H1 (cell line): ENCODE measurements around the gene ATP6V1C2. TPM values are rescaled to one million over a fixed set of nuclear protein-coding genes. Genes with fewer than 3 reads are reported as not detected.

Experiments used
- CTCF ChIA-PET: fragments of 300-600 bp; sonication (Branson Sonifier 250); formaldehyde crosslinking; loops from one replicate; lab custom pipeline; 2021; ENCODE audit not compliant: partially characterized antibody; lab: Charles Lee
- POLR2A ChIA-PET: fragments of 300-600 bp; sonication (Branson Sonifier 250); formaldehyde crosslinking; loops from one replicate; lab custom pipeline; 2021; ENCODE audit warnings: inconsistent platforms; ENCODE audit not compliant: partially characterized antibody; lab: Charles Lee
- DNase-seq, 2 experiments: peaks; one replicate each; pipeline versions ENCODE4 v3.0.0 to v3.0.0-alpha.2; 2010 to 2022; ENCODE audit warnings: low spot score in 2 of 2, low read depth in 1 of 2, mixed read lengths in 1 of 2
- FAIRE-seq: peaks from 2 replicates; lab custom pipeline; 2011; peaks lifted over from hg19 to GRCh38; lab: Jason Lieb, UNC
- H2AFZ ChIP-seq: 2 replicates; pipeline ENCODE4 v1.8.1; 2012; ENCODE audit warnings: low read length, inconsistent platforms
- H2AK5ac ChIP-seq: 2 replicates; pipeline ENCODE4 v1.6.1; 2013; ENCODE audit warnings: low read depth, low read length
- H2BK120ac ChIP-seq: replicated peaks from 2 replicates; pipeline ENCODE3; 2013; ENCODE audit warnings: low read depth, low read length, inconsistent platforms
- H2BK12ac ChIP-seq: 2 replicates; pipeline ENCODE4 v1.6.1; 2013; ENCODE audit warnings: low read depth, low read length
- H2BK15ac ChIP-seq: 2 replicates; pipeline ENCODE4 v1.6.1; 2013; ENCODE audit warnings: low read length
- H2BK20ac ChIP-seq: 2 replicates; pipeline ENCODE4 v1.6.1; 2013; ENCODE audit warnings: low read length
- H2BK5ac ChIP-seq: 2 replicates; pipeline ENCODE4 v1.6.1; 2013; ENCODE audit warnings: low read depth, low read length
- H3K14ac ChIP-seq: 2 replicates; pipeline ENCODE4 v1.6.1; 2013; ENCODE audit warnings: inconsistent platforms; ENCODE audit not compliant: insufficient read length
- H3K18ac ChIP-seq: 2 replicates; pipeline ENCODE4 v1.6.1; 2013; ENCODE audit warnings: low read length; ENCODE audit errors: extremely low read depth
- H3K23ac ChIP-seq: 2 replicates; pipeline ENCODE4 v1.6.1; 2013; ENCODE audit warnings: inconsistent platforms; ENCODE audit not compliant: insufficient read length
- H3K23me2 ChIP-seq: 2 replicates; pipeline ENCODE4 v1.6.1; 2013; ENCODE audit warnings: low read depth, low read length
- H3K27ac ChIP-seq: 2 replicates; pipeline ENCODE4 v1.6.1; 2011; ENCODE audit warnings: low read depth, low read length, inconsistent platforms
- H3K27me3 ChIP-seq, 4 experiments: replicated peaks in 1 of 4; 1 replicate in 1 of 4; 2 replicates in 3 of 4; pipeline versions ENCODE4 v1.6.1 to v1.8.1; 2011 to 2013; ENCODE audit warnings: low read length in 3 of 4, mild to moderate bottlenecking in 3 of 4, inconsistent platforms in 2 of 4, mixed read lengths in 2 of 4, moderate library complexity in 1 of 4; ENCODE audit not compliant: control insufficient read depth in 3 of 4, insufficient read depth in 3 of 4; ENCODE audit errors: extremely low read depth in 1 of 4
- H3K36me3 ChIP-seq, 4 experiments: 2 replicates each; pipeline versions ENCODE4 v1.6.1 to v1.8.1; 2011 to 2013; ENCODE audit warnings: mild to moderate bottlenecking in 4 of 4, low read length in 3 of 4, moderate library complexity in 2 of 4, control low read depth in 1 of 4, inconsistent platforms in 1 of 4; ENCODE audit not compliant: insufficient read depth in 4 of 4, control insufficient read depth in 2 of 4
- H3K4ac ChIP-seq: replicated peaks from 2 replicates; pipeline ENCODE3; 2013; ENCODE audit warnings: low read length, low read depth, mixed read lengths, inconsistent platforms; ENCODE audit not compliant: insufficient read length
- H3K4me1 ChIP-seq, 4 experiments: replicated peaks in 1 of 4; 1 replicate in 1 of 4; 2 replicates in 3 of 4; pipeline versions ENCODE4 v1.6.1 to v1.8.1; 2011 to 2013; ENCODE audit warnings: low read length in 3 of 4, inconsistent platforms in 2 of 4, mixed read lengths in 1 of 4; ENCODE audit not compliant: insufficient read depth in 4 of 4, control insufficient read depth in 3 of 4
- H3K4me2 ChIP-seq, 2 experiments: 2 replicates each; pipeline versions ENCODE4 v1.6.1 to v1.8.1; 2011 to 2013; ENCODE audit warnings: low read depth in 2 of 2, low read length in 2 of 2, control low read depth in 1 of 2, inconsistent platforms in 1 of 2, mild to moderate bottlenecking in 1 of 2; ENCODE audit not compliant: insufficient read depth in 1 of 2
- H3K4me3 ChIP-seq, 4 experiments: fragments of 200-600, 300-600 bp in 1 of 4; sonication (generic), shearing (Covaris generic), sonication (Bioruptor Twin) in 1 of 4; 2 replicates each; pipeline versions ENCODE4 v1.5.1 to v1.8.1; 2011 to 2016; ENCODE audit warnings: low read length in 4 of 4, low read depth in 3 of 4, control low read depth in 2 of 4, inconsistent platforms in 2 of 4, mild to moderate bottlenecking in 2 of 4, mixed read lengths in 1 of 4, moderate library complexity in 1 of 4; ENCODE audit not compliant: insufficient read depth in 2 of 4; ENCODE audit errors: extremely low read depth in 1 of 4
- H3K56ac ChIP-seq: replicated peaks from 2 replicates; pipeline ENCODE3; 2013; ENCODE audit warnings: low read depth, mild to moderate bottlenecking, mixed read lengths, low read length, inconsistent platforms; ENCODE audit not compliant: insufficient read length
- H3K79me1 ChIP-seq: 2 replicates; pipeline ENCODE4 v1.6.1; 2013; ENCODE audit warnings: low read depth, low read length, control low read depth
- H3K79me2 ChIP-seq, 2 experiments: 2 replicates each; pipeline versions ENCODE4 v1.6.1 to v1.8.1; 2012 to 2013; ENCODE audit warnings: low read length in 2 of 2, mild to moderate bottlenecking in 2 of 2, inconsistent platforms in 1 of 2; ENCODE audit not compliant: insufficient read depth in 2 of 2, control insufficient read depth in 1 of 2
- H3K9ac ChIP-seq, 4 experiments: replicated peaks in 1 of 4; 1 replicate in 1 of 4; 2 replicates in 3 of 4; pipeline versions ENCODE4 v1.6.1 to v1.8.1; 2011 to 2013; ENCODE audit warnings: low read depth in 3 of 4, low read length in 3 of 4, control low read depth in 2 of 4, mild to moderate bottlenecking in 2 of 4, moderate library complexity in 2 of 4, inconsistent platforms in 1 of 4; ENCODE audit errors: extremely low read depth in 1 of 4
- H3K9me3 ChIP-seq, 2 experiments: 2 replicates each; pipeline versions ENCODE4 v1.6.1 to v1.8.1; 2012 to 2013; ENCODE audit warnings: mild to moderate bottlenecking in 2 of 2, moderate library complexity in 2 of 2, control low read depth in 1 of 2, inconsistent platforms in 1 of 2, low read depth in 1 of 2, low read length in 1 of 2, mixed read lengths in 1 of 2; ENCODE audit not compliant: insufficient read depth in 2 of 2
- H4K20me1 ChIP-seq, 2 experiments: replicated peaks in 1 of 2; 2 replicates each; pipeline versions ENCODE3 to v1.8.1; 2011 to 2013; ENCODE audit warnings: inconsistent platforms in 2 of 2, low read length in 2 of 2, mild to moderate bottlenecking in 1 of 2; ENCODE audit not compliant: insufficient read depth in 2 of 2, control insufficient read depth in 1 of 2
- H4K5ac ChIP-seq: 2 replicates; pipeline ENCODE4 v1.6.1; 2013; ENCODE audit warnings: low read length, low read depth, mixed read lengths, inconsistent platforms; ENCODE audit not compliant: insufficient read length
- H4K8ac ChIP-seq: 2 replicates; pipeline ENCODE4 v1.8.0; 2013; ENCODE audit warnings: mild to moderate bottlenecking, moderate library complexity, low read length, inconsistent platforms; ENCODE audit not compliant: insufficient read depth; ENCODE audit errors: extremely low read depth
- H4K91ac ChIP-seq: replicated peaks from 2 replicates; pipeline ENCODE3; 2013; ENCODE audit warnings: low read length, mixed read lengths, inconsistent platforms; ENCODE audit not compliant: insufficient read length
- ASH2L ChIP-seq: fragments of 200-600, 300-600 bp; sonication (generic); IDR thresholded peaks from one replicate; pipeline ENCODE4 v1.7.1; 2017; ENCODE audit warnings: low read length
- BRCA1 ChIP-seq: IDR thresholded peaks from 2 replicates; pipeline ENCODE4 v1.6.1; 2012; ENCODE audit warnings: low read depth, low read length, improper control_type of control experiment
- GABPA ChIP-seq: IDR thresholded peaks from 2 replicates; pipeline ENCODE4 v1.6.1; 2011; ENCODE audit warnings: mild to moderate bottlenecking, low read length, moderate library complexity, borderline replicate concordance; ENCODE audit not compliant: insufficient read depth
- HDAC2 ChIP-seq, 2 experiments: fragments of 300-600 bp in 1 of 2; sonication (generic) in 1 of 2; IDR thresholded peaks; 2 replicates each; pipeline ENCODE4 v1.6.1; 2011 to 2012; ENCODE audit warnings: low read depth in 2 of 2, low read length in 2 of 2, mild to moderate bottlenecking in 2 of 2, moderate library complexity in 2 of 2, borderline replicate concordance in 1 of 2, inconsistent platforms in 1 of 2
- RFX5 ChIP-seq: IDR thresholded peaks from 2 replicates; pipeline ENCODE4 v1.6.1; 2011; ENCODE audit warnings: low read depth, low read length, improper control_type of control experiment, borderline replicate concordance
- WGBS, 2 experiments: shearing (Covaris generic) in 1 of 2; methylation state at CpG; one replicate each; pipeline versions ENCODE4 v1.1.6 to v1.1.7; 2013 to 2015; ENCODE audit warnings: low lambda C conversion rate in 2 of 2, mixed read lengths in 2 of 2, inconsistent platforms in 1 of 2, low coverage in 1 of 2, missing lambda C conversion rate in 1 of 2; ENCODE audit not compliant: insufficient replicate concordance in 2 of 2, insufficient coverage in 1 of 2, insufficient read length in 1 of 2; ENCODE audit errors: extremely low coverage in 1 of 2, missing lambda C conversion rate in 1 of 2; 5-methylcytosine and 5-hydroxymethylcytosine counted together
- long read RNA-seq, 2 experiments: library from RNA in 1 of 2; library from capped mRNA in 1 of 2; stranded (forward); transcript quantifications; one replicate each; pipeline ENCODE4 v2.0.0, GENCODE V29; 2021; ENCODE audit warnings: inconsistent platforms in 1 of 2
- polyA minus RNA-seq, 3 experiments: library from RNA; depleted of rRNA, polyadenylated mRNA; stranded (reverse); fragments of >200 nt; gene quantifications; 1 replicate in 2 of 3; 2 replicates in 1 of 3; pipeline ENCODE4 v1.2.3, GENCODE V29; 2011
- polyA plus RNA-seq, 7 experiments: library from polyadenylated mRNA; depleted of rRNA in 3 of 7; stranded (reverse) in 5 of 7; unstranded in 2 of 7; fragments of >200 nt in 5 of 7; fragments of 200-250 nt in 2 of 7; gene quantifications; 1 replicate in 5 of 7; 2 replicates in 1 of 7; 4 replicates in 1 of 7; pipeline versions ENCODE4 v1.2.1 to v1.2.3, GENCODE V29; 2011 to 2013; ENCODE audit warnings: missing spikeins in 2 of 7, mixed read lengths in 2 of 7
- total RNA-seq: library from RNA; stranded (reverse); fragmentation: NEBNext Ultra II Directional; extraction: Animal tissue kit (Norgen Biotek cat#: 25700); gene quantifications from 2 replicates; pipeline ENCODE4 v1.2.1, GENCODE V29; 2021

ATP6V1C2 gene, protein sequence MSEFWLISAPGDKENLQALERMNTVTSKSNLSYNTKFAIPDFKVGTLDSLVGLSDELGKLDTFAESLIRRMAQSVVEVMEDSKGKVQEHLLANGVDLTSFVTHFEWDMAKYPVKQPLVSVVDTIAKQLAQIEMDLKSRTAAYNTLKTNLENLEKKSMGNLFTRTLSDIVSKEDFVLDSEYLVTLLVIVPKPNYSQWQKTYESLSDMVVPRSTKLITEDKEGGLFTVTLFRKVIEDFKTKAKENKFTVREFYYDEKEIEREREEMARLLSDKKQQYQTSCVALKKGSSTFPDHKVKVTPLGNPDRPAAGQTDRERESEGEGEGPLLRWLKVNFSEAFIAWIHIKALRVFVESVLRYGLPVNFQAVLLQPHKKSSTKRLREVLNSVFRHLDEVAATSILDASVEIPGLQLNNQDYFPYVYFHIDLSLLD
- total RNA-seq (0.63 and 0.74 TPM in 2 replicates), polyA plus RNA-seq (2011; rRNA removed) (0.29 and 0.36 TPM in 2 replicates), polyA minus RNA-seq (2011; rRNA and poly(A)+ RNA removed) (0.22 and 0.28 TPM in 2 replicates)
- polyA plus RNA-seq (2011; cell fraction: cytosol; rRNA removed) = 0.41 TPM
- polyA plus RNA-seq (2011; cell fraction: nucleus; rRNA removed) = 1.5 TPM
- 1.7 to 2.8 TPM (median 1.8 TPM) in 4 replicates for polyA plus RNA-seq (2012, experiment 1 of 2)
- polyA plus RNA-seq (2012, experiment 2 of 2) = 0.39 TPM
- 0.47 TPM for polyA plus RNA-seq (2013, experiment 1 of 2)
- 0.74 TPM for polyA plus RNA-seq (2013, experiment 2 of 2)
- polyA minus RNA-seq (2011; cell fraction: cytosol; rRNA and poly(A)+ RNA removed) = not detected
- 0.90 TPM for polyA minus RNA-seq (2011; cell fraction: nucleus; rRNA and poly(A)+ RNA removed)
- long read RNA-seq, experiment 1 = 0 reads
- long read RNA-seq, experiment 2 = 0 reads

DNA sequence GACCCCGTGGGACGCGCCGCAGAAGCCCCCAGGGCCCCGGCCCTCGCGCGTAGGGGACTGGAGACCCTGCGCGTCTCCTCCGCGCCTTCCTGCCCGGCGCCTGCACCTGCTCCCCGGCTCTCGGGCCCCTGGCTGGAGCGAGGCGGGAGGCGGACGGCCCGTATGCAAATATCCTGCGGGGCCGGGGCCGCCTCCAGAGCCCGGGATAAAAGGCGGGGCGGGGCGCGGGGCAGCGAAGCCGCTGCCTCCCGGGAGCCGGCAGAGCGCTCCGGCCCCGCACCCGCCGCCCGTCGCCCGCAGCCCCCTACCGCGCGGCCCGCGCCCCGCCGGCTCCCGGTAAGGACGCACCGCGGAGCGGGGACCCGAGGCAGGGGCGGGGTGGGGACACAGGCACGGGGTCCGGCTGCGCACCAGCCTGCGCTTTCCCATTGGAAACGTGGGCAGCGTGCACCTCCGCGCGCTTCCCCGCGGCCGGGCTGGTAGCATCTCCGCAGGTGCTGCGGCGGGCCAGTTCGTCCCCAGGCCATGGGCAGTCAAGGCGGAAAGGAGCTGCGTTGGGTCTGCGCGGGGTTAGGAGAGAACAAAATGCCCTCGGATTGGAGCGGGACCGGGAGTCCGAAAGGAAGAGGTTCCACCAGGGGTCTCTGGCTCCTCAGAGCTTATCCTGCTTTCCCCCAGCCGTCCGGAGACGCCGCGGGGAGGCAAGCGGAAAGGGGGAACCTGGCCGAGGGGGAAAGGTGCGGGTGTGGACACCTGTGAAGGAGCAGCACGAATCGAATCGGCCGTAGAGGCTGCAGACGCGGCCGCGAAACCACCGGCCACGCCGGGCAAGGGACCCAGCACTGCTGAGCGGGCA, at the start of gene ATP6V1C2:
ATP6V1C2 (plus strand) TSS at position 235 of the 856 bp plus-strand sequence. CDS start 1,220 bp downstream, outside the sequence.
- no peak within 1 kb of the TSS for H2BK12ac ChIP-seq
- no peak within 1 kb of the TSS for H2BK120ac ChIP-seq
- H2BK15ac ChIP-seq = 0 out of 2 replicates have a peak within 1 kb of the TSS, but pooled peaks have one; percentile 29
- ChIA-PET CTCF (interaction anchor here (0.9 to 1.6 kb wide), 4 partner anchors 8 to 67 kb away, joined by 3 to 4 read pairs (median 3); no protein-coding TSS in a partner anchor), POLR2A (interaction anchor here (0.7 to 1.7 kb wide), 5 partner anchors 9 to 240 kb away, joined by 3 to 5 read pairs (median 3); no protein-coding TSS in a partner anchor)
- H3K27me3 ChIP-seq = peaks cover 32 to 44% (median 42%) of the 10 kb centered on the region in 4 experiments
- H3K79me1 ChIP-seq = no peaks in the 10 kb centered on the region
- H3K9ac ChIP-seq = peak within 1 kb of the TSS in 2 of 4 experiments; percentile 8 to 19; a peak in 1 of 7 replicates
- no peak within 1 kb of the TSS for H3K4ac ChIP-seq
- FAIRE-seq (no peak), DNase-seq (peak in 1 of 2 experiments; percentile 78)
- H3K4me2 ChIP-seq = peak within 1 kb of the TSS; percentile 91 to 94
- H3K79me2 ChIP-seq = no peaks in the 10 kb centered on the region
- peaks cover 0 to 5% (median 3%) of the 10 kb centered on the region in 4 experiments; a peak in 4 of 7 replicates for H3K4me1 ChIP-seq
- H3K36me3 ChIP-seq = no peaks in the 10 kb centered on the region
- no peak within 1 kb of the TSS for H3K23ac ChIP-seq
- H2BK5ac ChIP-seq = no peak within 1 kb of the TSS
- H3K23me2 ChIP-seq = peaks cover 13% of the 10 kb centered on the region; the same call in 1 of the 2 replicates
- H3K56ac ChIP-seq = no peak within 1 kb of the TSS
- 2% methylated on average over 40 of the region's 99 CpGs; no CpG with 5 or more reads in 1 of the 2 experiments for WGBS, 2 experiments
- no peak within 1 kb of the TSS for H4K91ac ChIP-seq
- no peak within 1 kb of the TSS for H3K27ac ChIP-seq
- peaks cover 0 to 4% of the 10 kb centered on the region in 2 experiments for H4K20me1 ChIP-seq
- H3K9me3 ChIP-seq = no peaks in the 10 kb centered on the region
- no peak within 1 kb of the TSS for H4K5ac ChIP-seq
- no peak within 1 kb of the TSS for H2AK5ac ChIP-seq
- H2AFZ ChIP-seq = peak within 1 kb of the TSS; percentile 28; the same call in 1 of the 2 replicates
- H3K4me3 ChIP-seq = peak within 1 kb of the TSS; percentile 55 to 80 (median 60)
- no peak within 1 kb of the TSS for H3K14ac ChIP-seq
- H3K18ac ChIP-seq = no peak within 1 kb of the TSS
- no peak within 1 kb of the TSS for H2BK20ac ChIP-seq
- H4K8ac ChIP-seq = no peak within 1 kb of the TSS; the same call in 1 of the 2 replicates
- TF ChIP-seq ASH2L (no peak), GABPA (peak; percentile 64; the same call in 1 of the 2 replicates), RFX5 (no peak), HDAC2 (IDR thresholded peaks at IDR 0.05; ENCODE audit: borderline replicate concordance in 1 of 2, low read depth in 2 of 2, low read length in 2 of 2) (no peak), BRCA1 (no peak)
